ENCODE results near the gene TGIF1.

Gene TGIF1

DNA sequence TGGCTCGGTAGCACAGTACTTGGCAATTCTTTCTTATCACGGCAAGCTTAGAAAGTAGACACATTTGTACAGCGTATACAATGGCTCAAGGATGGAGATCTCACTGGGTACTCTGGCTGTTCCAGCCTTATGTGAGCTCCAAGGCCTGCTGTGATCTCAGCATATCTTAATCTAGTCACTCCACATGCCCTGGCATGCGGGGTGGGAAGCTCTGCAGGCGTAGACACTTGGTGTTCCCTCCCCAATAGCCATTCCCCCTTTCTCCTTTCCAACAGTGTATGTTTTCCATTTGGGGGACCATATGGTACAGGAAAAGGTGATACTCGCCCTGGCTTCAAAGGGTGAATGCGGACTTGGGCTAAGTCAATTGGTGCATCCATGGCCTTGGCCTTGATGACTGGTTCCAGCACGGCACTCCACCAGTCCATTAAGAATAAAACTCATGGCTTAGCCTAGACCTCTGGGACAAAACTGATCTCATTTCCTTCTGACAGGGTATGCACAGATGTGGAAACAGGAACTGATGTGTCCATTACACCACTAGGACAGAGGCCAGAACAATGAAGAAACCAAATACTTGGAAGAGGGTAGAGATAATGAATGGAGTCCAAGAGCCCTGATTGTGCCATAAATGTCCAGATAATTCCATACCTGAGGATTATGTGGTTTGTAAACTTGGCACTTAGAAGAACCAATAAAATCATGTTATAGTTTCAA is 28.4 kb downstream of the TGIF1 start:
- Histone ChIP-seq H3K9ac (ENCODE audit: insufficient read length, low read depth) (no peak overlapping the region), H3K9me3 (ENCODE audit: insufficient read depth, low read length) (no peaks in the 10 kb centered on the region), H3K4me3 (ENCODE audit: insufficient read length, low read depth) (no peak overlapping the region), H3K36me3 (ENCODE audit: insufficient read depth, insufficient read length, low read length) (no peaks in the 10 kb centered on the region), H3K4me1 (ENCODE audit: insufficient read depth, insufficient read length) (no peaks in the 10 kb centered on the region), H3K27me3 (ENCODE audit: insufficient read depth, insufficient read length) (no peaks in the 10 kb centered on the region)
- TF ChIP-seq ZNF274 (IDR thresholded peaks at IDR 0.05; ENCODE audit: low read depth, low read length) (no peak), SUZ12 (IDR thresholded peaks at IDR 0.05; ENCODE audit: extremely low read depth, insufficient read depth, insufficient read length) (no peak), YY1 (IDR thresholded peaks at IDR 0.05; ENCODE audit: insufficient read depth, insufficient read length) (no peak)
- no peak for DNase-seq (ENCODE audit: low read depth, low spot score)

DNA sequence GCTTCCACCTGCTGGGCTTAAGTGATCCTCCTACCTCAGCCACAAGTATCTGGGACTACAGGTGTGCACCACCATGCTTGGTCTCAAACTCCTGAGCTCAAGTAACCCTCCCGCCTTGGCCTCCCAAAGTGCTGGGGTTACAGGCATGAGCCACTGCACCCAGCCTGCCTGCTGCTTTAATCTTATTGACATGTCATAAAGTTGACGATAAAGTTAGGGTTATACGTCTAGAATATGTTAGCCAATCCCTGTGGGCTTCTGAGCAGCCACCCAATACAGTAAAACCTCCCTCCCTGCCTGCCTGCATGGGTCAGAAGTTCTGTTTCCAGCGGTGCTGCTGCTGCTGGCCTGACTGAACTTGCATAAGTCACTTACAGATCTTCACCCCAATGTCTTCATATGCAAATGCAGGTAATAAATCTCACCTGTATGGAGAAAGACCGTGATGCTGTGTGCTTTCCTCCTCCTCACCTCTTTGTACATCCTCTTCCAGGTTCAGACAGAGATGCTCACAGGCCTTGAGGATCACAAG is 30.1 kb downstream of the TGIF1 start:
- H3K27me3 ChIP-seq (ENCODE audit: insufficient read depth, insufficient read length): no peaks in the 10 kb centered on the region
- TF ChIP-seq ZNF274 (IDR thresholded peaks at IDR 0.05; ENCODE audit: low read depth, low read length): no peak
- no peak for TF ChIP-seq YY1 (IDR thresholded peaks at IDR 0.05; ENCODE audit: insufficient read depth, insufficient read length)
- TF ChIP-seq SUZ12 (IDR thresholded peaks at IDR 0.05; ENCODE audit: extremely low read depth, insufficient read depth, insufficient read length): no peak

DNA sequence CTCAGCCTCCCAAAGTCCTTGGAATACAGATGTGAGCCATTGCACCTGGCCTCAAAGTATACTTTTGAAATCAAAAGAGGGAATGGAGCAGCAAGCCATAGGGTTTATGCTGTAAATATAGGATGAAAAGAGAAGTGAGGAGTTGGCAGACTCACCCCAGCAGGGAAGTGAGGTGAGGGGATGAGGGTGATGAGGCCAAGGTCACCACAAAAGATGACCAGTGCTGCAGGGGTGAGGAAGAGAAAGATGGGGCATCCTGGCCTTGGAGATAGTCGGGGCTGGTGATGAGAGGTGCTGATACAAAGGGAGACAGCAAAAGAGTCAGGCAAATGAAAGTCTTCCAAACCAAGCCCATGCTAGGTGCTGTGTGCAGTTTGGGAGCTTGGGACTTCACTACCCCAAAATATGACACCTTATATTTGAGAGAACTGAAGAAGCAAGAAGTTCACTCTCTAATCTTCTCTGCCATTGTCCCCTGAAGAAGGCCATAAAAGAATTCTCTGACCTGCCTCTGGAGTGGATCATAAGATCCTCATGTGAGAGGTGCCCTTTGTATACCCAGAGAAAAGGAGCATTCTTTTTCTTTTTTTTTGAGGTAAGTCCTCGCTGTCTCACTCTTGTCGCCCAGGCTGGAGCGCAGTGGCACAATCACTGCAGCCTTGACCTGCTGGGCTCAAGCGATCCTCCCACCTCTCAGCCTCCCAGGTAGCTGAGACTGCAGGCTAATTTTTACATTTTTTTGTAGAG is 31.0 kb downstream of the TGIF1 start:
- Histone ChIP-seq H3K36me3 (ENCODE audit: insufficient read depth, insufficient read length, low read length) (no peaks in the 10 kb centered on the region), H3K4me3 (ENCODE audit: insufficient read length, low read depth) (no peak overlapping the region), H3K4me1 (ENCODE audit: insufficient read depth, insufficient read length) (no peaks in the 10 kb centered on the region), H3K9me3 (ENCODE audit: insufficient read depth, low read length) (no peaks in the 10 kb centered on the region), H3K27me3 (ENCODE audit: insufficient read depth, insufficient read length) (no peaks in the 10 kb centered on the region), H3K9ac (ENCODE audit: insufficient read length, low read depth) (no peak overlapping the region)
- DNase-seq (ENCODE audit: low read depth, low spot score): no peak
- TF ChIP-seq YY1 (IDR thresholded peaks at IDR 0.05; ENCODE audit: insufficient read depth, insufficient read length) (no peak), ZNF274 (IDR thresholded peaks at IDR 0.05; ENCODE audit: low read depth, low read length) (no peak), SUZ12 (IDR thresholded peaks at IDR 0.05; ENCODE audit: extremely low read depth, insufficient read depth, insufficient read length) (no peak)

More for the DNA sequence above, 30.1 kb downstream of the TGIF1 start:
- DNase-seq (ENCODE audit: low read depth, low spot score): no peak
- Histone ChIP-seq H3K4me1 (ENCODE audit: insufficient read depth, insufficient read length) (no peaks in the 10 kb centered on the region), H3K4me3 (ENCODE audit: insufficient read length, low read depth) (no peak overlapping the region), H3K36me3 (ENCODE audit: insufficient read depth, insufficient read length, low read length) (no peaks in the 10 kb centered on the region), H3K9me3 (ENCODE audit: insufficient read depth, low read length) (no peaks in the 10 kb centered on the region), H3K9ac (ENCODE audit: insufficient read length, low read depth) (no peak overlapping the region)

DNA sequence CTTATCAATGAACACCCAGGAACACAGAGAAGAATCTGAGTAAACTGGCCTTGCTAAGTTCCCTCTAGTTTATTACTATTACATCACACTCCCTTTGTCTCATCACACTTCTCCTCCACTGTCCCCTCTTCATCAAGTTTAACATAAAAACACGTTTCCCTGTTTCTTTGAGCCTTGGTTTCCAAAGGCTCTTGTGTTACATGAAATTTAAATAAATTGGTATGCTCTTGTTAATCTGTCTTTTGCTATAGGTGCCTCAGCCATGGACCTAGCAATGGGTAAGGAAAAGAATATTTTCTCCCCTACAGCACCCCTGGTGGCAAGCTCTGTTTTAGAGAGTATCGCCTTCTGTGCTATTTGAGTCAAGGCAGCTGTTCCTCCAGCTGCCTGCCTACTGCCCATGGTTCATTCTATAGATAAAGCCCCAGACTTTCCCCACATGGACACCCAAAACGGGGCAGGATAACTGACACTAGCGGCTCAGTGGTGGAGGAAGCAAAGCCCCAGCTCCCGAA is 31.8 kb downstream of the TGIF1 start:
- Histone ChIP-seq H3K9ac (ENCODE audit: insufficient read length, low read depth) (no peak overlapping the region), H3K27me3 (ENCODE audit: insufficient read depth, insufficient read length) (no peaks in the 10 kb centered on the region), H3K36me3 (ENCODE audit: insufficient read depth, insufficient read length, low read length) (no peaks in the 10 kb centered on the region), H3K4me1 (ENCODE audit: insufficient read depth, insufficient read length) (no peaks in the 10 kb centered on the region), H3K4me3 (ENCODE audit: insufficient read length, low read depth) (no peak overlapping the region), H3K9me3 (ENCODE audit: insufficient read depth, low read length) (no peaks in the 10 kb centered on the region)
- no peak for DNase-seq (ENCODE audit: low read depth, low spot score)
- no peak for TF ChIP-seq ZNF274 (IDR thresholded peaks at IDR 0.05; ENCODE audit: low read depth, low read length)
- no peak for TF ChIP-seq SUZ12 (IDR thresholded peaks at IDR 0.05; ENCODE audit: extremely low read depth, insufficient read depth, insufficient read length)
- no peak for TF ChIP-seq YY1 (IDR thresholded peaks at IDR 0.05; ENCODE audit: insufficient read depth, insufficient read length)

DNA sequence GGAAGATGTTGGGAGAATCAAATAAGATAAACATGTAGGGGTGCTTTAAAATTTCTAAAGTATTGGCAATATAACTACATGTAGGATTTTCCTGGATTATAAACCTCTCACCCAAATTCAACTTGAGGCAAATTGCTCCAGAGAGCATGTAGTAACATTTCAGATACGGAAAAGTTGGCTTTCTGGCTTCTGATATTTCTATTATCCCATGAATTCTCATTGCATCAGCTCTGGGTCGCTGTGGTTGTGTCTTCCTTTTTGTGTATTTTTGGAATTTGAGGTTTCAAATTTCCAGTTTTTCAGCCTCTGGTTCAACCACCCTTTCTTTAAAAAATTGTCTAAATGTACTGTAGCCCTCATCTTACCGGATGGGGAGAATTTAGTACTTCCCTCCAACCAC is 32.3 kb downstream of the TGIF1 start:
- no peaks in the 10 kb centered on the region for H3K4me1 ChIP-seq (ENCODE audit: insufficient read depth, insufficient read length)
- no peaks in the 10 kb centered on the region for H3K27me3 ChIP-seq (ENCODE audit: insufficient read depth, insufficient read length)
- DNase-seq (ENCODE audit: low read depth, low spot score): no peak
- H3K36me3 ChIP-seq (ENCODE audit: insufficient read depth, insufficient read length, low read length): no peaks in the 10 kb centered on the region
- H3K9me3 ChIP-seq (ENCODE audit: insufficient read depth, low read length): no peaks in the 10 kb centered on the region
- no peak overlapping the region for H3K4me3 ChIP-seq (ENCODE audit: insufficient read length, low read depth)
- TF ChIP-seq SUZ12 (IDR thresholded peaks at IDR 0.05; ENCODE audit: extremely low read depth, insufficient read depth, insufficient read length): no peak
- no peak for TF ChIP-seq ZNF274 (IDR thresholded peaks at IDR 0.05; ENCODE audit: low read depth, low read length)
- TF ChIP-seq YY1 (IDR thresholded peaks at IDR 0.05; ENCODE audit: insufficient read depth, insufficient read length): no peak
- H3K9ac ChIP-seq (ENCODE audit: insufficient read length, low read depth): no peak overlapping the region

DNA sequence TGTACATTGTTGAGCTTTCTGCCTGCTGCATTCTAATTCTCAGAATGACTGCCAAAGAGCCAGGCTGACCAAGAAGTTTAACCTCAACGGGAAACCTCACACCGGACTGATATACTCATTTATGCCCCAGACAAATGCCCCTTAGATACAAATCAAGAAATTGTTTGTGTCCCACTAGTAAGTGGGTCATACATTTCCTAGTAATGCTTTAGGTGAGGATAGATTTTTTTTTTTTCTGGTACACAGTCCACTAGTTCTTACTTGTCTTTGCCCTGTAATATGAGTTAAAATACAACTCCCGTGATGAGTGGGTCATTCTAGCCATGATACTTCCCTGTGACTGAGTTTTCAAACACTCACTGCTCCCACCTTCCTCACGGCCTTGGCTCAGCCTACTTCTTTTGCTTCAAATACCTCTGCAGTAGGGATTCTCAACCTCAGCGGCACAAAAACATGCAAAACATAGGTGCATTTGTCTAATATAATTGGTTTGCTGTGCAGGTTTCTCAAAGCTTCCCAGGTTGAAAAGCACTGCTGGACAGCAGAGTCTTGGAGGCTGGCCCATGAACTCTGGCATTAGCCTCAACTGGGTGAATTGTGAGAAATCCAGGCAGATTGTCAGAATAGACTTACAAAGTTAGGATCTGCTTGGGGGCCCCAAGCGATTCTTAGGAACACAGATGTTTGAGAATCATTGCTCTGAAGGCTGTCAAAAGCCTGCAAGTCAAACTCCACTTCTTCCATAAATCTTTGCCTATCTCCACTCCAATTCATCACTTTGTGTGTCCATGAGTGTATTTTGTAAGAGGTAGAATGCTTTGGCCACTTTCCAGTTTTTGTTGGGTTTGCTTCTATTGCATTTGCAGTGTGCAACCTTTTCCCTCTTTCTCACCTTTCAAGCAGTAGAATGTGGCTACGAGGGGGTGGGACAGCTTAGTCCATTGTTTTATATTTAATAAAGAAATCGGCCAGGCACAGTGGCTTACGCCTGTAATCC is 35.5 kb downstream of the TGIF1 start:
- Histone ChIP-seq H3K4me1 (ENCODE audit: insufficient read depth, insufficient read length) (no peaks in the 10 kb centered on the region), H3K4me3 (ENCODE audit: insufficient read length, low read depth) (no peak overlapping the region), H3K36me3 (ENCODE audit: insufficient read depth, insufficient read length, low read length) (no peaks in the 10 kb centered on the region), H3K9ac (ENCODE audit: insufficient read length, low read depth) (no peak overlapping the region), H3K27me3 (ENCODE audit: insufficient read depth, insufficient read length) (no peaks in the 10 kb centered on the region), H3K9me3 (ENCODE audit: insufficient read depth, low read length) (no peaks in the 10 kb centered on the region)
- DNase-seq (ENCODE audit: low read depth, low spot score): no peak
- no peak for TF ChIP-seq YY1 (IDR thresholded peaks at IDR 0.05; ENCODE audit: insufficient read depth, insufficient read length)
- TF ChIP-seq ZNF274 (IDR thresholded peaks at IDR 0.05; ENCODE audit: low read depth, low read length): no peak
- TF ChIP-seq SUZ12 (IDR thresholded peaks at IDR 0.05; ENCODE audit: extremely low read depth, insufficient read depth, insufficient read length): no peak

Measured in NT2/D1 (cell line).